Memory B cell (primary cell): ENCODE data around the gene PNMA8C.
"Not testable (repeated sequence)": the region's sequence is repeated elsewhere in the genome, so short reads cannot be mapped to it uniquely, and the experiment has no call there.

ENCODE experiments used
- ATAC-seq: fragments of 150-1000 bp; cut with Tn5 transposase; 2 replicates; pipeline ENCODE4 v1.10.0; 2021; ENCODE audit warnings: low read depth, mild to moderate bottlenecking, moderate library complexity
- DNase-seq, 2 donors: peaks; one replicate each; pipeline ENCODE4 v3.0.0; 2022; ENCODE audit warnings: low spot score in 2 of 2
- H3K27ac Mint-ChIP-seq: one replicate; pipeline ENCODE4 v1.8.0; 2022; ENCODE audit warnings: mild to moderate bottlenecking, moderate library complexity, mixed read lengths
- H3K27me3 Mint-ChIP-seq: one replicate; pipeline ENCODE4 v1.8.0; 2022; ENCODE audit warnings: mixed read lengths
- H3K36me3 Mint-ChIP-seq: one replicate; pipeline ENCODE4 v1.8.0; 2022; ENCODE audit warnings: mild to moderate bottlenecking, mixed read lengths
- H3K4me1 Mint-ChIP-seq: one replicate; pipeline ENCODE4 v1.8.0; 2022; ENCODE audit warnings: mixed read lengths
- H3K4me3 Mint-ChIP-seq: one replicate; pipeline ENCODE4 v1.8.0; 2022; ENCODE audit warnings: mild to moderate bottlenecking, moderate library complexity, mixed read lengths
- H3K9me3 Mint-ChIP-seq: one replicate; pipeline ENCODE4 v1.8.0; 2022; ENCODE audit warnings: mixed read lengths

PNMA8C gene

DNA sequence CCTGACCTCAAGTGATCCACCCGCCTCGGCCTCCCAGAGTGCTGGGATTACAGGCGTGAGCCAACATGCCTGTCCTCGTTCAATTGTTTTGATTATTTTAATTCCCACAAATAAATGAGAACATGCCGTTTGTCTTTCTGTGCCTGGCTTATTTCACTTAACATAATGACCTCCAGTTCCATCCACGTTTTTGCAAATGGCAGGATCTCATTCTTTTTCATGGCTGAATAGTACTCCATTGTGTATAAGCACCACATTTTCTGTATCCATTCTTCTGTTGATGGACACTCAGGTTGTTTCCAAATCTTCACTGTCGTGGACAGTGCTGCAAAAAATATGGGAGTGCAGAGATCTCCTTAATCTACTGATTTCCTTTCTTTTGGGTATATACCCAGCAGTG lies 4.7 kb upstream of the PNMA8C start:
- DNase-seq, ATAC-seq, H3K27ac Mint-ChIP-seq, H3K4me3 Mint-ChIP-seq, H3K36me3 Mint-ChIP-seq, H3K9me3 Mint-ChIP-seq, H3K4me1 Mint-ChIP-seq: not testable (repeated sequence)
- peaks cover 28% of the 10 kb centered on the region for H3K27me3 Mint-ChIP-seq

DNA sequence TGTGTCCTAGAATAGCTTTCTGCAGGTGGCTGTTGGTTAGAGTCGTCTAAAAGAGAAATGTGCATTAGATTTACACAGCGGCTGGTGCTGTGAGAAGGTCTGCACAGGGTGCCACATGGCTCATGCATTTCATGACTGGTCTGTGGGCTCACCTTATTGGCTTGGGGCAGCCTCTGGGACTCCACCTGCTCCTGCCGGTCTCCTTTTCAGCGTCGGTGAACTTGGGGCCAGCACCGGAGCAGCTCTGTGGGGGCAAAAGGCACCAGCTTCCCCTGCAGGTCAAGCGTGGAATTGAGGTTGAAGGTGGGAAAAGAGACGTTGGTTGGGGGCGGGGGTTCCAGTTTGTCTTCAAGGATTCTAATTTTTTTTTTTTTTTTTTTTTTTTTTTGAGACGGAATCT lies 3.1 kb upstream of the PNMA8C start:
- H3K27me3 Mint-ChIP-seq, result peaks cover 38% of the 10 kb centered on the region

DNA sequence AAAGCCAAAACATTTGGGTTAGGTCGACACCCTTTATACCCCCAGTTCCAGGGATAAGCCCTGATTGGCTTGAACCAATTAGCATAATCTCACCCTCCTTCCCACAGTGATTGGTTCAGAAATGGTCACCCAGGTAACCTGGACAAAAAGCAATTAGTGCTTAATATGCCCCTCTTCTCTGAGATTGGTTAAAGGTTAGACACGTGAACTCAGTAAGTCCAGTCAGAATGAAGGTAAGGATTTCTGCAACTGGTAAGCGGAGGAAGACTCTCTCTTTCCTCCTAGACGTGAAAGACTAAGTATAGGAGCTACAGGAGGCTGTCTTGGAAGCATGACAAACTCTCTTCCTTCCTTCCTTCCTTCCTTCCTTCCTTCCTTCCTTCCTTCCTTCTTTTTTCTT lies 1.3 kb upstream of the PNMA8C start:
- ATAC-seq (no peak), DNase-seq (no peak)
- Mint-ChIP-seq H3K27me3 (peaks cover 41% of the 10 kb centered on the region), H3K36me3 (no peaks in the 10 kb centered on the region), H3K27ac (no peak overlapping the region), H3K9me3 (no peaks in the 10 kb centered on the region), H3K4me3 (no peak overlapping the region), H3K4me1 (peaks cover 21% of the 10 kb centered on the region)

More for the DNA sequence above, 3.1 kb upstream of the PNMA8C start:
- Mint-ChIP-seq H3K4me3 (no peak overlapping the region), H3K9me3 (no peaks in the 10 kb centered on the region), H3K36me3 (no peaks in the 10 kb centered on the region), H3K4me1 (peaks cover 13% of the 10 kb centered on the region), H3K27ac (no peak overlapping the region)
- no peak for DNase-seq
- no peak for ATAC-seq

DNA sequence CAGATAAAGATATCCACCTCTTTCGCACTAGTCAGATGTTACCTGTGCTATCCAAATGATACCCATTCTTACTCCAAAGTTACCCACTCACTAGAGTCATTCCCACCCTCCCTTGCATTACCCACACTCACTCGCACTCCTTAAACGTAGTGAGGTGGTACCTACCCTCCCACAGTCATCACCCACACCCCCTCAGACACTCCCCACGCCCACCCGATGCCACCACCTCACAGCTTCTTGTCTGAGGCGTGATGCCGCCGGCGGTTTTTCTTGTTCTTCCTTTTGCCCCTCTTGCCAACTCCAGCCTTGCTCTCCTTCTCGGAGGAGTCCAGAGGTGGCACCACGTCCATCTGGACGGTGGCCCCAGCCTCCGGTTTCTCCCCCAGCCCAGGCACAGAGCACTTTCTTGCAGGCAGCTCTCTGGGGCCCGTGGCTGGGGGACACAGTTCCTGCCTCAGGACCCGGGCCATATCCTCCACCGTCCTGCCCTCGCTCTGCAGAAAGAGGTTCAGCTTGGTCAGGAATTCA lies 1.2 kb downstream of the PNMA8C start:
- peaks cover 39% of the 10 kb centered on the region for H3K27me3 Mint-ChIP-seq
- H3K4me1 Mint-ChIP-seq, result peaks cover 21% of the 10 kb centered on the region
- DNase-seq, result no peak
- ATAC-seq, result no peak
- H3K9me3 Mint-ChIP-seq, result no peaks in the 10 kb centered on the region
- H3K27ac Mint-ChIP-seq, result no peak overlapping the region
- H3K4me3 Mint-ChIP-seq, result no peak overlapping the region
- no peaks in the 10 kb centered on the region for H3K36me3 Mint-ChIP-seq

DNA sequence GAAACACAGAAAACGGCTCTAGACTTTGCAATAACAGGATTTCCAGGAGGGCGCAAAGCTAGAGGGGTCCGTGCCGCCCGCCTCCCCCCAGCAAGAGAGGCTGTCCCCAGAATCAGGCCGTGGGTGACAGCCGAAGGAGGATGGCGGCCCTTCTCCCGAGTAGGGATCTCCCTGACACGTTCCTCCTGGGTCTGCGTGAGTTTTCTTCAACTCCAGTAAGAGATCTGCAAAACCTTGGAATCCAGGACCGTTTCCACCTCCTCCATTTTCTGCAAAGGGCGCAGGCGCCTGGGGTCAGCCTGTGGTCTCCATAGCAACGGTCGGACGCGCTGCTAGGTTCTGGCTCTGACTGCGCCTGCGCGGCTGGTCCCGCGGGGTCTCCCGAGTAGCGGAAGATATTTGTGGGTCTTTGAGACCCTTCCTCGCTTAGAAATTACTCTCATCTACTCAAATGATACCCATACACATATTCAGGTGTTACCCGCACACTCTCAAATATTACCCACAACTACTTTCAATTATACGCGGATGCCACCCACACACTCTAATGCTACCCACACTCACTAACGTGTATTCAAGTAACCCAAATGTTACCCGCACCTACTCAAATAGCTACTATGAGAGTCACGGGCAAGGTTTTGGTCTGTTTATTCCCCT lies 2.1 kb downstream of the PNMA8C start:
- Mint-ChIP-seq H3K4me3 (peak overlapping the region; percentile 58), H3K9me3 (no peaks in the 10 kb centered on the region), H3K4me1 (peaks cover 21% of the 10 kb centered on the region), H3K36me3 (no peaks in the 10 kb centered on the region), H3K27ac (no peak overlapping the region), H3K27me3 (peaks cover 39% of the 10 kb centered on the region)
- ATAC-seq (no peak), DNase-seq (no peak)

DNA sequence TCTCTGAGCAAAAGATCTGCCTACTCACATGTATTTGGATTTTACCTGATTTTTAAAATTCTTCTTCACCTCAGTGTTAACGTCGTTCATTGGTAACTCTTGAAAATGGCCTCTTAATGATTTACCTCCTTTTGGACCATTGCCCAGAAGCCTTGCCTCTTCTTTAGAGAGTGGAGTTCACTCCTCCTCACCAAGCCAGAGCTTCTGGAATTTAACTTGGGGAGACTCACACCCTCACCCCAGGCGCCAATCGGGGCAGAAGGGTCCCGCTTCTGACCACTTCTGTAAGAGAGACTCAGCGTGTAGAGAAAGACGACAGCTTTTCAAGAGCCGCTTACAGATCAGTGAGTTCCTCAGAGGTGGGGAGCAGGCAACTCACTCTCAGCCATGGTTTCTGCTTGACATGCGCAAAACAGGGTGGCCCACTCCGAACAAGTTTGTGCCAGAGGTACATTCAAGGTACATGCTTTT lies 2.7 kb downstream of the PNMA8C start:
- H3K4me3 Mint-ChIP-seq, result peak overlapping the region; percentile 58
- peaks cover 38% of the 10 kb centered on the region for H3K27me3 Mint-ChIP-seq
- DNase-seq, result no peak
- peaks cover 21% of the 10 kb centered on the region for H3K4me1 Mint-ChIP-seq
- H3K36me3 Mint-ChIP-seq, result no peaks in the 10 kb centered on the region
- no peaks in the 10 kb centered on the region for H3K9me3 Mint-ChIP-seq
- ATAC-seq, result no peak
- H3K27ac Mint-ChIP-seq, result no peak overlapping the region

DNA sequence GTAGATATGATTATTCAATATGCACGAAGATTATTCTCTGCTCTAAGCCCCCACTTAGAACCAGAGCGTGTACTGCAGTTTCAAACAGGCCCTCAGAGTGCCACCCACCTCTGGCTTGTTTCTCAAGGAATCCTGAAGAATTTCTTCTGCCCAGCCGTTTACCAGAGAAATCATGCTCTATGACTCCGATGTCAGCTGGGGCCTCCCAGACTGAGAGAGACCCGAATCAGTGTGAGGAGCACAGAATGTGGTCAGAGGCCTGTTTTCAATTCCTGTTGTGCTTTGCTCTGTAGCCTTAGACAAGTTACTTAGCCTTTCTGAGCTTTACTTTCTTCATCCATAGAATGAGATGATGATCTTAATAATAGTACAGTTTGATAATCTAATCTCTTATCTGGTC lies 5.5 kb downstream of the PNMA8C start:
- Mint-ChIP-seq H3K27me3 (peaks cover 23% of the 10 kb centered on the region), H3K27ac (no peak overlapping the region), H3K4me3 (no peak overlapping the region), H3K4me1 (peaks cover 11% of the 10 kb centered on the region), H3K36me3 (no peaks in the 10 kb centered on the region), H3K9me3 (no peaks in the 10 kb centered on the region)
- no peak for DNase-seq
- ATAC-seq, result no peak

DNA sequence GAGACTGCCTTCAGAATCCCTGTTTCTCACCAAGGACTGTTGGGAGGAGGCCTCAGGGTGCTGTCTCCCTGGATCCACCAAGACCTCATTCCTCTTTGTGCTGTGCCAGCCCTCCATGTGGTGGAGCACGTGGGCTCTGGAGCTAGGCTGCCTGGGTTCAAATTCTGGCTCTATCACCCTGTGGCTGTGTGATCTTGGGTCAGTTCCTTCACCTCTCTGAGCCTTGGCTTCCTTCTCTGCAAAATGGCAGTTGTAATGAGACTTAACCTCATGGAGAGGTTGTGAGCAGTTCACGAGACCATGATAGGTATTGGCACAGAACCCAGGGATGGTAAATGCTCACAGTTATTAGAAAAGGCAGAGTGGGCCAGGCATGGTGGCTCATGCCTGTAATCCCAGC lies 6.4 kb downstream of the PNMA8C start:
- Mint-ChIP-seq H3K27me3 (peaks cover 15% of the 10 kb centered on the region), H3K27ac (no peak overlapping the region), H3K9me3 (no peaks in the 10 kb centered on the region), H3K36me3 (no peaks in the 10 kb centered on the region), H3K4me3 (no peak overlapping the region), H3K4me1 (peaks cover 11% of the 10 kb centered on the region)
- ATAC-seq (no peak), DNase-seq (no peak)

DNA sequence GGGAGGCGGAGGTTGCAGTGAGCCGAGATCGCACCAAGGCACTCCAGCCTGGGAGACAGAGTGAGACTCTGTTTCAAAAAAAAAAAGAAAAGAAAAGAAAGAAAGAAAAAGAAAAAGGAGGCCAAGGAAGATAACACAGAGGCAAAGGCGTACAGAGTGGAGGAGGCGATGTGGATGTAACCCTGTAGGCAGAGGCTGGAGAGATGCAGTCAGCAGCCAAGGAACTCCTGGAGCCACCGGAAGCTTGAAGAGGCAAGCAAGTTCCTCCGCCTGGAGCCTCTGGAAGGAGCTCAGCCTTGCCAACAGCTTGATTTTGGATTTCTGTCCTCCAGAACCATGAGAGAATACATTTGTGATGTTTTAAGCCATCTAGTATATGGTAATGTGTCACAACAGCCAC lies 8.7 kb downstream of the PNMA8C start:
- Mint-ChIP-seq H3K4me3 (no peak overlapping the region), H3K27ac (no peak overlapping the region), H3K36me3 (no peaks in the 10 kb centered on the region), H3K4me1 (no peaks in the 10 kb centered on the region), H3K9me3 (no peaks in the 10 kb centered on the region), H3K27me3 (peaks cover 13% of the 10 kb centered on the region)
- DNase-seq, result no peak
- ATAC-seq, result no peak

DNA sequence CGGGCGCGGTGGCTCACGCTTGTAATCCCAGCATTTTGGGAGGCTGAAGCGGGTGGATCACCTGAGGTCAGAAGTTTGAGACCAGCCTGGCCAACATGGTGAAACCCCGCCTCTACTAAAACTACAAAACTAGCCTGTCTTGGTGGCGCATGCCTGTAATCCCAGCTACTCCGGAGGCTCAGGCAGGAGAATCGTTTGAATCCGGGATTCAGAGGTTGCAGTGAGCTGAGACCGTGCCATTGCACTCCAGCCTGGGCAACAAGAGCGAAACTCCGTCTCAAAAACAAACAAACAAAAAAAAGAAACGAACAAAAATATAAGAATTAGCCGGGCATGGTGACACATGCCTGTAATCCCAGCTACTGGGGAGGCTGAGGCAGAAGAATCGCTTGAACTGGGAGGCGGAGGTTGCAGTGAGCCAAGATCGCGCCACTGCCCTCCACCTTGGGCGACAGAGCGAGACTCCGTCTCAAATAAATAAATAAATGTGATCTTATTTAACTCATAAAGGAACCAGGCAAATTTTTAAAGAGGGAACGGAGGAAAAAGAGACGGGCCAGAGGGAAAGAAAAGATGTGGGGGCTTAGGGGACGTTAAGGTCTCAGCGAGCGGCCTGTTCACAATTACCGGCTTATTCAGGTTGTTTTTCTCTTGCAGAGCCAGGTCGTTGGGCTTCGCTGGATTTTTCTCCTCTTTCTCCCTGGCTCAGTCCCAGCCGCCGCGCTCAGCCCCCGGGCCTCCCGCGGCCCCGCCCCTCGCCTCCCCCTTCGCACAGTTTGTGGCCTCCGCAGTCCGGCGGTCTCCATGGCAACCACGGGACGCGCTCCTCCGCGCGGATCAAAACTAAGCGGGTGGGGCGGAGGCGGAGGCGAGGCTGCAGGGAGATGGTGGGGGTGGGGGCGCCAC lies 12.7 kb downstream of the PNMA8C start:
- peaks cover 26% of the 10 kb centered on the region for H3K27me3 Mint-ChIP-seq
- not testable (repeated sequence) for ATAC-seq, H3K36me3 Mint-ChIP-seq, H3K9me3 Mint-ChIP-seq, H3K27ac Mint-ChIP-seq, DNase-seq, H3K4me1 Mint-ChIP-seq, H3K4me3 Mint-ChIP-seq

DNA sequence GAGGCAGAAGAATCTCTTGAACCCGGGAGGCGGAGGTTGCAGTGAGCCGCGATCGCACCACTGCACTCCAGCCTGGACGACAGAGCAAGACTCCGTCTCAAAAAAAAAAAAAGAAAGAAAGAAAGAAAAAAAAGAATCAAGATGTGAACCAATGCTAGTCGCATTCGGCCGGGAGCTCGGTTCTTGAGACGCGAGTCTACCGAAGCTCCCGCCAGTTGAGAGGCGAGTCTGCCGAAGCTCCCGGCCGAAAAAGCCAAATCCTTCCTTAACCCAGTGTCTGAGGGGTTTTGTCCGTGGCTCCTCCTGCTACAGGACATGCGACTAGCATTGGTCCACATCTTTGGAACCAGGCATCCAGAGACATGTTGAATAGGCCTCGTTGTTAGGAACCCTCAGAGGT lies 13.8 kb downstream of the PNMA8C start:
- H3K4me3 Mint-ChIP-seq, H3K27ac Mint-ChIP-seq, H3K9me3 Mint-ChIP-seq, DNase-seq, H3K4me1 Mint-ChIP-seq, H3K36me3 Mint-ChIP-seq, ATAC-seq: not testable (repeated sequence)
- peaks cover 29% of the 10 kb centered on the region for H3K27me3 Mint-ChIP-seq

DNA sequence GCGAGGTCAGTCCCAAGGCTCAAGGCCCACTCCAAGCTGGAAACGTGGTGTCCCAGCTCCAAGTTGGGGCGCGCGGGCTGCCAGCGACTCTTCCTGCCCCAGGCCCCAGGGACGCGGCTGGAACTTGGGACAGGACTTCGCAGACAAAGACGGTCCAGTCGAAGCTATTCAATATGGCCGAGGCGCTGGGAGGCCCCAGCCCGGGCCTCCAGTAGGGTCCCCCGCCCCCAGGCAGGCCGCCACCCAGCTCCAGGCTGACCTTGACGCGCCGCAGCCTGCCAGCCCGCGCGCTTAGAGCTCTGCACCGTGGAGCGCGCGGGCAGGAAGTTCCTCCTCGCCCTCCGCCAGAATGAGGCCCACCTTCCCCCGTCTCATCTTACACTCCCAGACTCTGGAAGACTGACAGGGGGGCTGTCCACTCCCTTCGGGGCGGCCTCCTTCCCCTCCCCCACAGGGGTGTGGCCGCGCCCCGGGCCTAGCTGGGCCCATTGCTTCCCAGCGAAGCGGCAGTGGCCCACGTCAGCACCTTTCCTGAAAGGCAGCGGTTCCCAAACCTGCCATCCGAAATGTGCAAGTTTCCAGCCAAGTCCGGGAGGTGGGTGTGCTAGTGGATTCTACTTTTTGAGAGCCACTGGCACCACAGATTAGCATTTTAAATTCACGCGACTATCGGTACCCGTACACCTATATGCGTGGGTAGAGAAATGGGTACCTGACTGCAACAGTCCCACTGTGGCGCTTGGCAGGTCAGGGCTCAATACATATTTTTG lies 15.3 kb downstream of the PNMA8C start, which contains the start of gene CCDC8:
Gene CCDC8 (minus strand): TSS at position 303 of the 770 bp plus-strand sequence. CDS start 754 bp downstream, outside the sequence.
- Mint-ChIP-seq H3K27me3 (peaks cover 31% of the 10 kb centered on the region), H3K9me3 (no peaks in the 10 kb centered on the region), H3K36me3 (peaks cover 3% of the 10 kb centered on the region), H3K27ac (no peak within 1 kb of the TSS), H3K4me3 (no peak within 1 kb of the TSS), H3K4me1 (peaks cover 4% of the 10 kb centered on the region)
- DNase-seq (no peak), ATAC-seq (no peak)

DNA sequence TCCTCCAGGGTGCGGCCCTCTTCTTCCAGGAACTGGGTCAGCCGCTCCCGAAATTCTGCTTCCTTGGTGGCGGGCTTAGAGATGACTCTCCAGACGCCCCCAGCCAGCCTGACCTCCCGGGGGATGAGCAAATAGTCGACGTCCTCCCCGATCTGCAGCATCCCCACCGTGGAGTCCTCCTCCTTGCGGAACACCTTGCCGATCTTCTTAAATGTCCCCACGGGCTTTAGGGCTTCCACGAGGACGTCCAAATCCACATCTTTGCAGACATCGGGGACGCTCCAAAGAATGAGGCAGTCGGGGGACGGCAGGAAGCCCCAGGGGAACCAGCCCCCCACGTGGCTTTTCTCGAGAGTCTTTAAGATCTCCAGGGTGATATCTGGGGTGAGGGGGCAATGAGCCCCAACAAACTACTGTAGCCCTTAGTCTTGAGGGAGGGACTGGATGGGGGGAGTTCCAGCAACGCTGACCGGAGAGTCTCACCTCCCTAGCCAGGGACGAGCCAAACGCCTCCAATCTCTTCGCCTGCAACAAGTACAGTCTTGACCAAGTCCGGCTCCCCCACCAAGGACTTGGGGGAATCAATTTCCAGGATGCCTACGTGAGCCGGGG lies 16.0 kb downstream of the PNMA8C start:
- no peak overlapping the region for H3K4me3 Mint-ChIP-seq

More for the DNA sequence above, 16.0 kb downstream of the PNMA8C start:
- ATAC-seq (no peak), DNase-seq (no peak)
- Mint-ChIP-seq H3K27ac (no peak overlapping the region), H3K4me1 (peaks cover 6% of the 10 kb centered on the region), H3K36me3 (peaks cover 3% of the 10 kb centered on the region), H3K9me3 (no peaks in the 10 kb centered on the region), H3K27me3 (peaks cover 37% of the 10 kb centered on the region)
